ENCODE results near the gene COL28A1. TPM values are rescaled to one million over a fixed set of nuclear protein-coding genes. Genes with fewer than 3 reads are reported as not detected.
A peak's percentile ranks its signal among the peaks of the same experiment; 100 is the strongest.

Gene COL28A1
- total and polyA plus RNA-seq, 8 donors: 0.58 to 39.7 (median 4.5) TPM

DNA sequence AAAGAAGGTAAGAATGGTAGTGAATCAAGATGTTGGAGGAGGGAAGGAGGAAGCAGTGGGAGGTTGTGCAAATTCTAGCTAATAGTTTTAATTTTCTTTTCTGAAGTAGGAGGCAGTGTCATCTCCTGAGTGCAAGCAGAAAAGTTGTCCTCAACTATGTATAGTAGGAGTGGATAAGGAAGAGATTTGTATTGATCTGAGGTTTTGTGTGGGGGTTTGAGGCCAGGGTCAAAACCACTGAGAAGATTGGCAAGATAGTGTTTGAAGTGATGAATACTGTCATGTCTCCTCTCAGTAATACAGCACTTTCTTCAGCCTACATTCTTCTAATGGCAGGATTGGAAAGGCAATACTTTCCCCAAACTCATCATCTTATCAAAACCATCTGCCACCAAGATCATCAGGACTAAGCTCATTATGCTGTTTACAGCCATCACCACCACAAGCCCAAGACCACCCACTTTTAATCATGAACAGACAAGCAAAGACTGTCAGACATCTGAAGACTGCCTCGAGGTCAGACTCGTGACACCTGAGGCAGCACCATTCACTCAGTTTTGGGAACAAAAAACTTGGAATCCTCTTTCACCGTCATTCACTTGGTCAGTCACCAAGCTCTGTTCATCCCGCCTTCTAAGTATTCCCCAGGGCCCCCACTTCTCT lies 29.5 kb upstream of the COL28A1 start:
- Histone ChIP-seq H3K4me1 (peaks cover 16 to 66% (median 46%) of the 10 kb centered on the region in 4 donors), H3K4me3 (peak overlapping the region; percentile 76 to 93 (median 83)), H3K36me3 (no peaks in the 10 kb centered on the region), H3K27me3 (no peaks in the 10 kb centered on the region), H3K27ac (peak overlapping the region; percentile 95 to 99 (median 97)), H3K9me3 (peaks cover 0 to 3% (median 0%) of the 10 kb centered on the region in 4 donors)
- no peak for TF ChIP-seq POLR2AphosphoS5 (IDR thresholded peaks at IDR 0.05)
- TF ChIP-seq, protein P1, sequence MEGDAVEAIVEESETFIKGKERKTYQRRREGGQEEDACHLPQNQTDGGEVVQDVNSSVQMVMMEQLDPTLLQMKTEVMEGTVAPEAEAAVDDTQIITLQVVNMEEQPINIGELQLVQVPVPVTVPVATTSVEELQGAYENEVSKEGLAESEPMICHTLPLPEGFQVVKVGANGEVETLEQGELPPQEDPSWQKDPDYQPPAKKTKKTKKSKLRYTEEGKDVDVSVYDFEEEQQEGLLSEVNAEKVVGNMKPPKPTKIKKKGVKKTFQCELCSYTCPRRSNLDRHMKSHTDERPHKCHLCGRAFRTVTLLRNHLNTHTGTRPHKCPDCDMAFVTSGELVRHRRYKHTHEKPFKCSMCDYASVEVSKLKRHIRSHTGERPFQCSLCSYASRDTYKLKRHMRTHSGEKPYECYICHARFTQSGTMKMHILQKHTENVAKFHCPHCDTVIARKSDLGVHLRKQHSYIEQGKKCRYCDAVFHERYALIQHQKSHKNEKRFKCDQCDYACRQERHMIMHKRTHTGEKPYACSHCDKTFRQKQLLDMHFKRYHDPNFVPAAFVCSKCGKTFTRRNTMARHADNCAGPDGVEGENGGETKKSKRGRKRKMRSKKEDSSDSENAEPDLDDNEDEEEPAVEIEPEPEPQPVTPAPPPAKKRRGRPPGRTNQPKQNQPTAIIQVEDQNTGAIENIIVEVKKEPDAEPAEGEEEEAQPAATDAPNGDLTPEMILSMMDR (IDR thresholded peaks at IDR 0.05): no peak
- no peak for TF ChIP-seq EP300 (IDR thresholded peaks at IDR 0.05)
- no peak for TF ChIP-seq POLR2A (IDR thresholded peaks at IDR 0.05)
- no peak for DNase-seq
- intact Hi-C loops (cut with DNase I; ENCODE audit: low total_unique reads): no loop called here
- WGBS, 5 donors: 91 to 99% (median 95%) methylated on average over 4 of the region's 4 CpGs

DNA sequence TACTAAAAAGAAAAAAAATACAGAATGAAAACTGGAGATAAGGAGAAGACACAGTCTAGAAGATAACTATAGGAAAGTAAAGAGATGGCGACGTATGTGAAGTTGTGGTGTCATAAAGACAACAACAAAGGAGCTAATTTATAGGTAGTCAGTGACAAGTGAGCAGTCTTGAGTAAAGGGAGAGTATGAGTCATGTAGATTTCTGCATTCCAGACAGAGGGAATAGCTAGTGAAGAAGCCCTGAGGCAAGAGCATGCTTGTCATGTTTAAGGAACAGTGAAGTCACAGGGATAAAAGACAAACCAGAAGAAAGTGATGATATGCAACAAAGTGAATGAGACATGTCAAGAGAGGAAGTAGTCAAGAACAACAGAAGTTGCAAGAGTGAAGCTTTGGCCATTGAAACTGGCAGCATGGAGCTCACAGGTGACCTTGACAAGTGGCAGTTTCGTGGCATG lies 28.7 kb upstream of the COL28A1 start:
- no peak for DNase-seq
- H3K27ac ChIP-seq: peak overlapping the region; percentile 61 to 98 (median 95)
- TF ChIP-seq, protein P1 (IDR thresholded peaks at IDR 0.05): no peak
- H3K4me1 ChIP-seq: peaks cover 16 to 58% (median 42%) of the 10 kb centered on the region in 4 donors
- H3K36me3 ChIP-seq: no peaks in the 10 kb centered on the region
- no peak overlapping the region for H3K4me3 ChIP-seq
- H3K27me3 ChIP-seq: no peaks in the 10 kb centered on the region
- H3K9me3 ChIP-seq: peaks cover 0 to 10% (median 5%) of the 10 kb centered on the region in 4 donors
- WGBS, 5 donors: 76 to 90% (median 83%) methylated on average over 3 of the region's 3 CpGs
- intact Hi-C loops (cut with DNase I; ENCODE audit: low total_unique reads): no loop called here

DNA sequence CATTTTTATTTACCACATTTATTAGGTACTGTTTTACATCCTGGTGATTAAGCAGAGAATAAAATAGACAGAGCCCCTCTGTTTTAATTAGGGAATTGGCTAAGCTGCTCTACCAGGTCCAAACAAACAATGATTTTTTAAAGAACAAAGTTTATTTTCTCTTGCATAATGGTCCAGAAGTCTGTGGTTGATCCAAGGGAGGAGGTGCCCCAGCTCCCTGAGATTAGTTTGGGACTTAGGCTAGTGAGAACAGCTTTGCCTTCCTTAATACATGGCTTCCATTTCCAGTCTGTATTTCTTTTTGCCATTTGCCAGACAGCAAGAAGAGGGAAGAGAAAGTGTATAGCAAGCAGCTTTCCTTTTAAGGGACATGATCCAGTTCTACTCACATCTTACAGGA lies 28.1 kb upstream of the COL28A1 start:
- no peaks in the 10 kb centered on the region for H3K27me3 ChIP-seq
- intact Hi-C loops (cut with DNase I; ENCODE audit: low total_unique reads): no loop called here
- TF ChIP-seq, protein P1 (IDR thresholded peaks at IDR 0.05): no peak
- no peak for TF ChIP-seq EP300 (IDR thresholded peaks at IDR 0.05)
- TF ChIP-seq POLR2AphosphoS5 (IDR thresholded peaks at IDR 0.05): no peak
- no peak for TF ChIP-seq POLR2A (IDR thresholded peaks at IDR 0.05)
- no peak for DNase-seq
- peaks cover 16 to 53% (median 36%) of the 10 kb centered on the region in 4 donors for H3K4me1 ChIP-seq
- H3K9me3 ChIP-seq: peaks cover 0 to 16% (median 6%) of the 10 kb centered on the region in 4 donors
- H3K27ac ChIP-seq: peak overlapping the region; percentile 61 to 98 (median 95)
- H3K4me3 ChIP-seq: no peak overlapping the region
- no peaks in the 10 kb centered on the region for H3K36me3 ChIP-seq

DNA sequence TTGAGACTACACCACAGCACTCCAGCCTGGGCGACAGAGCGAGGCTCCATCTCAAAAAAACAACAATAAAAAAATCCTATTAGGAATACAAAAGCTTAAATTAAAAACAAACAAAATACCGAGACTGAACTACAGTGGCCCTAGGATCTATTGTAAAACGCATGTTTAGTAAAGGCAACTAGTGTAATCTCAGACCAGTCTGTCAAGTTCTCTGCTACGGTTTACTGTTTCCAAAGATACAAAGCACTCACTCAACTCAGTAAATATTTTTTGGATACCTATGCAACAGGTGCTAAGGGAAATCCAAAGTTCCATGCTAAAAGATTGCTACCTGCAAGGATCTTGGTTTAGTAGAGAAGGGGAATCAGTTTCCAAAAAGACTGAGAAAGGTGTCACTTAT lies 27.6 kb upstream of the COL28A1 start:
- Histone ChIP-seq H3K27ac (peak overlapping the region; percentile 61 to 98 (median 95)), H3K36me3 (no peaks in the 10 kb centered on the region), H3K4me1 (peaks cover 11 to 47% (median 31%) of the 10 kb centered on the region in 4 donors), H3K9me3 (peaks cover 0 to 19% (median 6%) of the 10 kb centered on the region in 4 donors), H3K27me3 (no peaks in the 10 kb centered on the region), H3K4me3 (peak overlapping the region in 1 of 4 donors; percentile 5)
- WGBS, 5 donors: 28 to 56% (median 49%) methylated on average over 5 of the region's 5 CpGs
- intact Hi-C loops (cut with DNase I; ENCODE audit: low total_unique reads): no loop called here
- TF ChIP-seq, protein P1 (IDR thresholded peaks at IDR 0.05): no peak
- TF ChIP-seq EP300 (IDR thresholded peaks at IDR 0.05) (no peak), POLR2AphosphoS5 (IDR thresholded peaks at IDR 0.05) (no peak), POLR2A (IDR thresholded peaks at IDR 0.05) (no peak)
- DNase-seq: peak in 1 of 2 donors; percentile 71
